Caco-2 (cell line): ENCODE measurements around the gene PDCD1. TPM values are rescaled to one million over a fixed set of nuclear protein-coding genes. Genes with fewer than 3 reads are reported as not detected.
"Not testable (repeated sequence)": the region's sequence is repeated elsewhere in the genome, so short reads cannot be mapped to it uniquely, and the experiment has no call there.

Source experiments
- BruUV-seq: library from RNA; stranded (reverse); fragments of 400-500 nt; replicated peaks from 2 replicates; lab custom pipeline; 2021; lab: Mats Ljungman, UMichigan
- CTCF ChIA-PET: fragments of 300-600 bp; sonication (Branson Sonifier 250); formaldehyde crosslinking; loops from one replicate; lab custom pipeline; 2022; ENCODE audit warnings: antibody characterized with exemption; lab: Charles Lee
- POLR2A ChIA-PET: fragments of 300-600 bp; sonication (Branson Sonifier 250); formaldehyde crosslinking; loops from one replicate; lab custom pipeline; 2022; ENCODE audit warnings: antibody characterized with exemption; lab: Charles Lee
- DNase-seq, 2 experiments: peaks; one replicate each; pipeline versions ENCODE4 v3.0.0 to v3.0.0-alpha.2; 2020 to 2022
- H3K27me3 ChIP-seq: replicated peaks from 2 replicates; pipeline ENCODE4 v1.6.0; 2011; ENCODE audit warnings: low read length; ENCODE audit not compliant: control insufficient read depth, insufficient read depth
- H3K36me3 ChIP-seq: 2 replicates; pipeline ENCODE4 v1.5.1; 2011; ENCODE audit warnings: low read length; ENCODE audit not compliant: control insufficient read depth, insufficient read depth
- H3K4me1 ChIP-seq: fragments of 250-450 bp; sonication (Bioruptor Pico); 2 replicates; pipeline ENCODE4 v1.5.1; 2020; ENCODE audit warnings: mild to moderate bottlenecking
- H3K4me3 ChIP-seq: 2 replicates; pipeline ENCODE4 v1.5.1; 2011; ENCODE audit warnings: low read depth, mild to moderate bottlenecking, control low read depth, low read length
- H3K9me3 ChIP-seq: fragments of 250-450 bp; sonication (Bioruptor Pico); 2 replicates; pipeline ENCODE4 v1.5.1; 2020; ENCODE audit warnings: mild to moderate bottlenecking, moderate library complexity
- H3K27ac Mint-ChIP-seq: one replicate; pipeline ENCODE4 v1.8.0; 2022; ENCODE audit warnings: mixed read lengths; ENCODE audit not compliant: unreplicated experiment
- H3K27me3 Mint-ChIP-seq: one replicate; pipeline ENCODE4 v1.8.0; 2022; ENCODE audit warnings: mixed read lengths; ENCODE audit not compliant: insufficient read depth, unreplicated experiment
- H3K36me3 Mint-ChIP-seq: one replicate; pipeline ENCODE4 v1.8.0; 2022; ENCODE audit warnings: mild to moderate bottlenecking, mixed read lengths; ENCODE audit not compliant: insufficient read depth, unreplicated experiment
- H3K4me1 Mint-ChIP-seq: one replicate; pipeline ENCODE4 v1.8.0; 2022; ENCODE audit warnings: low read depth, mixed read lengths; ENCODE audit not compliant: unreplicated experiment
- H3K4me3 Mint-ChIP-seq: one replicate; pipeline ENCODE4 v1.8.0; 2022; ENCODE audit warnings: mild to moderate bottlenecking, moderate library complexity, mixed read lengths; ENCODE audit not compliant: unreplicated experiment
- H3K9me3 Mint-ChIP-seq: one replicate; pipeline ENCODE4 v1.8.0; 2022; ENCODE audit warnings: mixed read lengths; ENCODE audit not compliant: unreplicated experiment
- intact Hi-C: fragments of 100-400 bp; cut with micrococcal nuclease; formaldehyde crosslinking; loops from one replicate; pipeline ENCODE4 v1.10.0; 2022; ENCODE audit not compliant: unreplicated experiment
- total RNA-seq: library from RNA; stranded (reverse); gene quantifications from 2 replicates; pipeline ENCODE4 v1.2.3, GENCODE V29; 2022
- TF ChIP-seq, protein P1 (sequence below), 2 experiments: fragments of 200-600 bp in 1 of 2; IDR thresholded peaks; 1 replicate in 1 of 2; 2 replicates in 1 of 2; pipeline versions ENCODE4 v1.5.1 to v1.8.0; 2011 to 2022; ENCODE audit warnings: antibody characterized with exemption in 1 of 2, control low read depth in 1 of 2, inconsistent platforms in 1 of 2, low read depth in 1 of 2, low read length in 1 of 2, mild to moderate bottlenecking in 1 of 2, moderate library complexity in 1 of 2; ENCODE audit not compliant: insufficient read depth in 1 of 2, severe bottlenecking in 1 of 2, unreplicated experiment in 1 of 2

Gene PDCD1
- total RNA-seq, 1 experiment from 2014 or later, result not detected

- CTCF ChIA-PET, result interaction anchor here (0.9 kb wide), 1 partner anchor 86 kb away, joined by 3 read pairs; no protein-coding TSS in a partner anchor
- TF ChIP-seq, protein P1, sequence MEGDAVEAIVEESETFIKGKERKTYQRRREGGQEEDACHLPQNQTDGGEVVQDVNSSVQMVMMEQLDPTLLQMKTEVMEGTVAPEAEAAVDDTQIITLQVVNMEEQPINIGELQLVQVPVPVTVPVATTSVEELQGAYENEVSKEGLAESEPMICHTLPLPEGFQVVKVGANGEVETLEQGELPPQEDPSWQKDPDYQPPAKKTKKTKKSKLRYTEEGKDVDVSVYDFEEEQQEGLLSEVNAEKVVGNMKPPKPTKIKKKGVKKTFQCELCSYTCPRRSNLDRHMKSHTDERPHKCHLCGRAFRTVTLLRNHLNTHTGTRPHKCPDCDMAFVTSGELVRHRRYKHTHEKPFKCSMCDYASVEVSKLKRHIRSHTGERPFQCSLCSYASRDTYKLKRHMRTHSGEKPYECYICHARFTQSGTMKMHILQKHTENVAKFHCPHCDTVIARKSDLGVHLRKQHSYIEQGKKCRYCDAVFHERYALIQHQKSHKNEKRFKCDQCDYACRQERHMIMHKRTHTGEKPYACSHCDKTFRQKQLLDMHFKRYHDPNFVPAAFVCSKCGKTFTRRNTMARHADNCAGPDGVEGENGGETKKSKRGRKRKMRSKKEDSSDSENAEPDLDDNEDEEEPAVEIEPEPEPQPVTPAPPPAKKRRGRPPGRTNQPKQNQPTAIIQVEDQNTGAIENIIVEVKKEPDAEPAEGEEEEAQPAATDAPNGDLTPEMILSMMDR (IDR thresholded peaks at IDR 0.05; ENCODE audit: insufficient read depth in 1 of 2, low read depth in 1 of 2, low read length in 1 of 2, severe bottlenecking in 1 of 2, unreplicated experiment in 1 of 2), result no peak
Measured at GRCh38 chr2:241877197-241877685, 18.5 kb upstream of the PDCD1 start.

DNA sequence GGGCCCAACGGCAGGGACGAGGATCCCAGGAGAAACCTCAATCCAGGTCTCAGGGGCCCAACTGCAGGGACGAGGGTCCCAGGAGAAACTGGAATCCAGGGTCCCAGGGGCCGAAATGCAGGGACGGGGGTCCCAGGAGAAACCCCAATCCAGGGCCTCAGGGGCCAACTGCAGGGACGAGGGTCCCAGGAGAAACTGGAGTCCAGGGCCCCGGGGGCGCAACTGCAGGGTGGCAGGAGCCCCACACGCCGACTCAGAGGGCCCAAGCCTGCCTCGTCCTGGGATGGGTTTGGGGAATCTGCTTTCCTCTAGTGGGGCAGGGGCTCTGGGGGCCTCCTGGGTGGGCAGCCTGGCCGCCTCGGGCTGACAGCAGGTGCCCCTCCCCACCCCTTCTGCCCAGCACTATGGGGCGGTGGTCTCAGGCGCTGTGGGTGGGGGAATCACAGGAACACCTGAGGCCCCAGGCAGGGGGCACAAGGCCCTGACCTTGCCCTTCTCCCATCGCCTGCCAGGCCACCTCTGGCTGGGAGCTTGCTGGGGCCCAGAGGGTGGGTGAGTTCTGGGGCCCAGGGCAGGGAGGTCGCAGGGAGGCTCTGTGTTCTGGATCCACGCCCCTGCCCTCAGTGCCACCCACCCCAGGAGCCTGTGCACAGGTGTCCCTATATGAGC is 18.0 kb upstream of the PDCD1 start:
- H3K4me3 Mint-ChIP-seq, result no peak overlapping the region
- CTCF ChIA-PET, result interaction anchor here (0.9 kb wide), 1 partner anchor 86 kb away, joined by 3 read pairs; no protein-coding TSS in a partner anchor
- BruUV-seq, result no TSS peak

More at GRCh38 chr2:241877197-241877685, 18.5 kb upstream of the PDCD1 start:
- Histone ChIP-seq H3K4me3 (no peak overlapping the region), H3K27me3 (no peaks in the 10 kb centered on the region), H3K4me1 (peaks cover 4% of the 10 kb centered on the region; the same call in 1 of the 2 replicates), H3K9me3 (no peaks in the 10 kb centered on the region), H3K36me3 (no peaks in the 10 kb centered on the region)
- H3K27ac Mint-ChIP-seq, result no peak overlapping the region
- no peak for DNase-seq
- H3K27me3 Mint-ChIP-seq, result no peaks in the 10 kb centered on the region
- no peak overlapping the region for H3K4me3 Mint-ChIP-seq
- no peaks in the 10 kb centered on the region for H3K4me1 Mint-ChIP-seq
- H3K36me3 Mint-ChIP-seq, result peaks cover 11% of the 10 kb centered on the region
- POLR2A ChIA-PET, result no interaction called here
- intact Hi-C loops, result loop anchor here (10.0 kb wide), 1 partner anchor 212 kb away; no protein-coding TSS in a partner anchor
- H3K9me3 Mint-ChIP-seq, result no peaks in the 10 kb centered on the region
- BruUV-seq, result no TSS peak

DNA sequence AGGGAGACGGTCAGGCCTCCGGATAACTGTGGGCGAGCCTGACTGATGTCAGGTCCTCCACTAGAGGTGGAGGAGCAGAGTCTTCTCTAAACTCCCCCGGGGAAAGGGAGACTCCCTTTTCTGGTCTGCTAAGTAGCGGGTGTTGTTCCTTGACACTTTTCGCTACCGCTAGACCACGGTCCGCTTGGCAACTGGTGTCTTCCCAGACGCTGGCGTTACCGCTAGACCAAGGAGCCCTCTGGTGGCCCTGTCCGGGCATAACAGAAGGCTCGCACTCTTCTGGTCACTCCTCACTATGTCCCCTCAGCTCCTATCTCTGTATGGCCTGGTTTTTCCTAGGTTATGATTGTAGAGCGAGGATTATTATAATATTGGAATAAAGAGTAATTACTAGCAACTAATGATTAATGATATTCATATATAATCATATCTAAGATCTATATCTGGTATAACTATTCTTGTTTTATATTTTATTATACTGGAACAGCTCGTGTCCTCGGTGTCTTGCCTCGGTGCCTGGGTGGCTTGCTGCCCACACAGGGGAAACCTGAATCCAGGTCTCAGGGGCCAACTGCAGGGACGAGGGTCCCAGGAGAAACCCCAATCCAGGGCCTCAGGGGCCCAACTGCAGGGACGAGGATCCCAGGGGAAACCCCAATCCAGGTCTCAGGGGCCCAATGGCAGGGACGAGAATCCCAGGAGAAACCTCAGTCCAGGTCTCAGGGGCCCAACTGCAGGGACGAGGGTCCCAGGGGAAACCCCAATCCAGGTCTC is 17.2 kb upstream of the PDCD1 start:
- H3K4me1 ChIP-seq, H3K36me3 ChIP-seq, H3K4me3 ChIP-seq, H3K36me3 Mint-ChIP-seq, CTCF ChIA-PET, H3K27me3 Mint-ChIP-seq, H3K9me3 ChIP-seq, H3K27me3 ChIP-seq, H3K27ac Mint-ChIP-seq, H3K4me1 Mint-ChIP-seq, POLR2A ChIA-PET, H3K4me3 Mint-ChIP-seq, H3K9me3 Mint-ChIP-seq, BruUV-seq: not testable (repeated sequence)
- intact Hi-C loops, result loop anchor here (10.0 kb wide), 1 partner anchor 211 kb away; no protein-coding TSS in a partner anchor
- DNase-seq, result peak in 1 of 2 experiments; percentile 28

More for the DNA sequence above, 18.0 kb upstream of the PDCD1 start:
- intact Hi-C loops, result loop anchor here (10.0 kb wide), 1 partner anchor 212 kb away; no protein-coding TSS in a partner anchor
- H3K36me3 Mint-ChIP-seq, result peaks cover 9% of the 10 kb centered on the region
- no peaks in the 10 kb centered on the region for H3K4me1 ChIP-seq
- no peak overlapping the region for H3K4me3 ChIP-seq
- H3K27me3 ChIP-seq, result no peaks in the 10 kb centered on the region
- H3K36me3 ChIP-seq, result no peaks in the 10 kb centered on the region
- no peaks in the 10 kb centered on the region for H3K4me1 Mint-ChIP-seq
- no peak overlapping the region for H3K27ac Mint-ChIP-seq
- POLR2A ChIA-PET, result no interaction called here
- DNase-seq, result no peak
- TF ChIP-seq, protein P1 (IDR thresholded peaks at IDR 0.05; ENCODE audit: insufficient read depth in 1 of 2, low read depth in 1 of 2, low read length in 1 of 2, severe bottlenecking in 1 of 2, unreplicated experiment in 1 of 2), result no peak
- no peaks in the 10 kb centered on the region for H3K9me3 ChIP-seq
- no peaks in the 10 kb centered on the region for H3K9me3 Mint-ChIP-seq
- no peaks in the 10 kb centered on the region for H3K27me3 Mint-ChIP-seq
